ENCODE data around the gene KCTD17.

- TF ChIP-seq CTCF (IDR thresholded peaks at IDR 0.05; ENCODE audit: low read length) (no peak), EZH2 (IDR thresholded peaks at IDR 0.05; ENCODE audit: borderline replicate concordance, low read length) (no peak)
Observed at GRCh38 chr22:37079668-37080171, 28.2 kb downstream of the KCTD17 start.
